ENCODE data around the gene MCRIP2.

Gene MCRIP2

DNA sequence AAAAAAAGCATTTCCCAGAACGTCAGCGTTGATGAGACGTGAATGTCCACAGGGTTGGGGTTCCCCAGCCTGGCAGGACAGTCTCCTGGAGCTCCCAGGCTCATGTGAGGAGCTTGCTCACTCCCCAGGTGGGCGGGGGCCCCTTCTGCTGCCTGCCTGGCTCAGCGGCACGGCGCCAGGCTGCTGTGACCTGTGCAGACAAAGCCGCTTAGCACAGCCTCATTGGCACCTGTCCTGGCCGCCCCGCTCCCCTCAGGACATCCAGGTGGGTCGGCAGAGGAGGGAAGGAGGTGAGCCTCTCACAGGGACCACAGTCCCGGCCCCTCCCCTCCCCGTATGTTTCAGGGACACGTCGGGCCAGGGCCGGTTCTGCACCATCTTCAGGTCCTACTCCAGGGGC lies 23.8 kb upstream of the MCRIP2 start:
- no peak for DNase-seq (ENCODE audit: low read depth)
- TF ChIP-seq CTCF (conservative IDR thresholded peaks at IDR 0.05; ENCODE audit: low read depth, low read length), result no peak
- no peak overlapping the region for H3K4me3 ChIP-seq (ENCODE audit: low read depth, low read length)

GRCh38 chr16:619476-620100 lies 22.0 kb upstream of the MCRIP2 start:
- no peak for DNase-seq (ENCODE audit: low read depth)
- H3K4me3 ChIP-seq (ENCODE audit: low read depth, low read length), result no peak overlapping the region
- no peak for TF ChIP-seq CTCF (conservative IDR thresholded peaks at IDR 0.05; ENCODE audit: low read depth, low read length)

DNA sequence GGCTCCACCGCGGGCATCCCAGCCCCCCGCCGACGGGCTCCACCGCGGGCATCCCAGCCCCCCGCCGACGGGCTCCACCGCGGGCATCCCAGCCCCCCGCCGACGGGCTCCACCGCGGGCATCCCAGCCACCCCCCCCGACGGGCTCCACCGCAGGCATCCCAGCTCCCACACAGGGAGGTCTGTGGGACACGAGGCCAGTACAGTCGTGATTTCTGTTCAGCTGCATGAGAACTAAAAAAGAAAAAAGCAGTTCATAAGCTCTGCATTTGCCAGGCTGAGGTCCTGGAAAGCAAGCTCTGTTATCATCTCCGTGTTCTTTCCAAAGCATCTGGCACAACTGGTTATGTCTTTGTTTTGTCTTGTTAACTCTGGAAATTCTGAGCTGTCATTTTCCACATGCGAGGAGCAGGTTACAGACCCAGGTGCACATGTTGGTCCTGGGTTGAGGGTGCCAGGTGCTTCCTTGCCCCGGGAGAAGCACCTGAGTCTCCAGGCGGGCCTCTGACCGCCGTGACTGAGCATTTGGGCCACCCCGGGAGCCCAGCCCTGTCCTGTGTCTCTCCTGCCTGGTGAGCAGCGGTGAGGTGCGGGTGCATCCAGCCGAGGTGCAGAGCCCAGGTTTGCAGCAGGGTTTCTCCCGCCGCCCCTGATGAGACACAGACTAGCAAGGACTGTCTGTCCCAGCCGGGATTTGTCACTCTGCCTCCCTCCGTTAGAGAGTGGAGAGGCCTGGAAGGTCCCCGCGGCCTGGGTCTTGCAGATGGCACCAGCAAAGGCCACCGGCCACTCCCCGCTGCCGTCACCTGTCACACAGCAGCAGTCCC lies 20.7 kb upstream of the MCRIP2 start:
- TF ChIP-seq CTCF (conservative IDR thresholded peaks at IDR 0.05; ENCODE audit: low read depth, low read length), result no peak
- no peak overlapping the region for H3K4me3 ChIP-seq (ENCODE audit: low read depth, low read length)
- DNase-seq (ENCODE audit: low read depth), result no peak

DNA sequence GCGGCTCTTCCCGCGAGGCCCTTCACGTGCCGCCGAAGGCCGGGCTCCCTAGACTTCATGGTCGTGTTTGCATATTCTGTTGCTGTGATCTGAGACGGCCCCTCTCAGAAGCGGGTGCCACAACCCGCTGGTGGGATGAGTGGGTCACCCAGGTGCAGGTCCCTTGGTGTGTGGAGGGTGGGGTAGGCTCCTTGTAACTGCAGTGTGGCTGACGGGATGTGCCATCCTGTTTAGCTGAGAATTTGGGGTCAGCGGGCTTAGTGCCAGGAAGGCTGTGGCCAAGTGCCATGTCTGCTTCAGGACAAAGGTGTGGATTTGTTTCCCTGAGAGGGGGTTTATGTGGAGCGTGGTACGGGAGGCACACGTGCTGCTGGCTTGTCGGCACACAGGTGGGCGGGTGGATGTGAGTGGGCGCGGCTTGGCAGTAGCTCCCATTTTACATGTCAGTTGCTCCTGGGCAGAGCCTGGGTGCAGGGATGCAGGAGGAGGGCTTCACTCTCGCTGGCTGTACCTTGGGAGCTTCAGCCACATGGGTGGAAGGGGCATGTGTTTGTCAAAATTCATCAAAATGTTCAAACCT lies 20.0 kb upstream of the MCRIP2 start:
- no peak overlapping the region for H3K4me3 ChIP-seq (ENCODE audit: low read depth, low read length)
- no peak for TF ChIP-seq CTCF (conservative IDR thresholded peaks at IDR 0.05; ENCODE audit: low read depth, low read length)
- DNase-seq (ENCODE audit: low read depth), result no peak

DNA sequence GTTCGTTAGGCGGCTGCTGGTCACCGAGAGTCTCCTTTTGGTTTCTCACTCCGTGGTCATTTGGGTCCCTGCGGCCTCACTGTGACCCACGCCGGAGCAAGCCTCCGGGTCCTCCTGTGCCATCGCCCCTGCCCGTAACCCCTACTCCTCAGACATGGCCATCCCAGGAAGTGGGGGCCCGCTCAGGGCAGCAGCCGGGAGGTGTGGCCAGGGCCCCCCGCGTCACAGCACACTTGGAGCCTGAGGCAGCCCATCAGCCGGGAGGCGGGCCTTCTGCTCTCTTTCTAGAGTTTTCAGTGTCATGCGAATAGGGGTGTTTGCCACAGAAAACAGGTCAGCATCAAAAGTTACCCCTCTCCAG lies 18.7 kb upstream of the MCRIP2 start:
- TF ChIP-seq CTCF (conservative IDR thresholded peaks at IDR 0.05; ENCODE audit: low read depth, low read length), result no peak
- DNase-seq (ENCODE audit: low read depth), result no peak
- H3K4me3 ChIP-seq (ENCODE audit: low read depth, low read length), result no peak overlapping the region

GRCh38 chr16:624526-625070 lies 17.0 kb upstream of the MCRIP2 start:
- no peak for DNase-seq (ENCODE audit: low read depth)
- no peak for TF ChIP-seq CTCF (conservative IDR thresholded peaks at IDR 0.05; ENCODE audit: low read depth, low read length)
- H3K4me3 ChIP-seq (ENCODE audit: low read depth, low read length), result no peak overlapping the region
